SK-N-SH (cell line): ENCODE results near the gene FYB2. TPM values are rescaled to one million over a fixed set of nuclear protein-coding genes. Genes with fewer than 3 reads are reported as not detected.
A peak's percentile ranks its signal among the peaks of the same experiment; 100 is the strongest.

Experiments used
- CTCF ChIA-PET: fragments of 300-600, 350-600 bp; formaldehyde crosslinking; extraction: SDS; loops from one replicate; lab custom pipeline; 2021; lab: Yijun Ruan, JAX
- POLR2A ChIA-PET: fragments of 350-600 bp; sonication (Branson Sonifier 250); formaldehyde crosslinking; extraction: SDS; loops from one replicate; lab custom pipeline; 2020; ENCODE audit warnings: antibody characterized with exemption, inconsistent platforms; lab: Yijun Ruan, JAX
- DNase-seq: peaks from one replicate; pipeline ENCODE4 v3.0.0; 2012
- H2AFZ ChIP-seq: fragments of 200-600 bp; sonication (generic); 2 replicates; pipeline ENCODE4 v1.8.1; 2016; ENCODE audit warnings: antibody characterized with exemption, mild to moderate bottlenecking, low read depth
- H3F3A ChIP-seq: fragments of 200-600 bp; sonication (generic); replicated peaks from 2 replicates; pipeline ENCODE3; 2016; ENCODE audit warnings: antibody characterized with exemption, mild to moderate bottlenecking; ENCODE audit not compliant: insufficient read depth
- H3K27ac ChIP-seq, 2 experiments: fragments of 200-500 bp in 1 of 2; fragments of 200-600 bp in 1 of 2; sonication (Bioruptor generic) in 1 of 2; sonication (generic), shearing (Covaris generic) in 1 of 2; 2 replicates each; pipeline versions ENCODE4 v1.5.1 to v1.6.1; 2014 to 2016; ENCODE audit warnings: low read depth in 2 of 2, inconsistent platforms in 1 of 2, low read length in 1 of 2, mild to moderate bottlenecking in 1 of 2, mixed read lengths in 1 of 2
- H3K27me3 ChIP-seq: fragments of 200-600 bp; sonication (generic), shearing (Covaris generic); 2 replicates; pipeline ENCODE4 v1.6.1; 2016; ENCODE audit warnings: mixed run types; ENCODE audit not compliant: insufficient read depth
- H3K36me3 ChIP-seq, 2 experiments: fragments of 200-500 bp in 1 of 2; fragments of 200-600 bp in 1 of 2; sonication (Bioruptor generic) in 1 of 2; sonication (generic) in 1 of 2; replicated peaks in 1 of 2; 2 replicates each; pipeline versions ENCODE3 to v1.5.1; 2014 to 2016; ENCODE audit warnings: low read length in 1 of 2, mild to moderate bottlenecking in 1 of 2; ENCODE audit not compliant: insufficient read depth in 2 of 2, control insufficient read depth in 1 of 2
- H3K4me1 ChIP-seq, 2 experiments: fragments of 200-500 bp in 1 of 2; fragments of 200-600 bp in 1 of 2; sonication (Bioruptor generic) in 1 of 2; sonication (generic), shearing (Covaris generic) in 1 of 2; 2 replicates each; pipeline versions ENCODE4 v1.5.1 to v1.6.1; 2014 to 2016; ENCODE audit warnings: low read depth in 1 of 2, low read length in 1 of 2, mixed run types in 1 of 2; ENCODE audit not compliant: insufficient read depth in 2 of 2, control insufficient read depth in 1 of 2
- H3K4me2 ChIP-seq: fragments of 200-600 bp; sonication (generic), shearing (Covaris generic); 2 replicates; pipeline ENCODE4 v1.6.1; 2017; ENCODE audit warnings: mixed run types
- H3K4me3 ChIP-seq, 2 experiments: fragments of 200-500 bp in 1 of 2; fragments of 200-600 bp in 1 of 2; sonication (Bioruptor generic) in 1 of 2; sonication (generic), shearing (Covaris generic) in 1 of 2; 2 replicates each; pipeline versions ENCODE4 v1.5.1 to v1.8.1; 2014 to 2016; ENCODE audit warnings: low read depth in 2 of 2, inconsistent platforms in 1 of 2, low read length in 1 of 2, mild to moderate bottlenecking in 1 of 2, mixed read lengths in 1 of 2, moderate library complexity in 1 of 2
- H3K79me2 ChIP-seq: fragments of 200-600 bp; sonication (generic); 2 replicates; pipeline ENCODE4 v1.8.1; 2017; ENCODE audit warnings: mild to moderate bottlenecking; ENCODE audit not compliant: insufficient read depth
- H3K9ac ChIP-seq: fragments of 200-600 bp; sonication (generic); 2 replicates; pipeline ENCODE4 v1.6.1; 2017; ENCODE audit warnings: mixed run types
- H3K9me2 ChIP-seq: fragments of 200-600 bp; sonication (generic); 2 replicates; pipeline ENCODE4 v1.6.1; 2017; ENCODE audit warnings: mixed run types
- H3K9me3 ChIP-seq: fragments of 200-600 bp; sonication (generic); 2 replicates; pipeline ENCODE4 v1.6.1; 2017; ENCODE audit warnings: mixed run types, mild to moderate bottlenecking, moderate library complexity
- H4K20me1 ChIP-seq: fragments of 200-600 bp; sonication (generic); 2 replicates; pipeline ENCODE4 v1.6.1; 2017; ENCODE audit warnings: mild to moderate bottlenecking, mixed run types; ENCODE audit not compliant: insufficient read depth
- CHD2 ChIP-seq: fragments of 150-350 bp; IDR thresholded peaks from 2 replicates; pipeline ENCODE4 v1.6.1; 2018; ENCODE audit warnings: low read length; ENCODE audit not compliant: partially characterized antibody
- CTCF ChIP-seq: fragments of 200-600 bp; sonication (generic); IDR thresholded peaks from 2 replicates; pipeline ENCODE4 v1.6.1; 2017; ENCODE audit warnings: antibody characterized with exemption, mild to moderate bottlenecking, moderate library complexity
- FOSL2 ChIP-seq: IDR thresholded peaks from 2 replicates; pipeline ENCODE4 v1.4.0; 2012; ENCODE audit warnings: low read depth, mild to moderate bottlenecking, moderate library complexity, borderline replicate concordance
- FOXJ3 ChIP-seq: sonication (generic); formaldehyde crosslinking; IDR thresholded peaks from 2 replicates; pipeline ENCODE4 v1.5.1; 2020; ENCODE audit warnings: mild to moderate bottlenecking, missing genetic modification reagents
- GABPA ChIP-seq: IDR thresholded peaks from 2 replicates; pipeline ENCODE4 v1.4.0; 2012; ENCODE audit warnings: low read depth, mild to moderate bottlenecking
- NFIC ChIP-seq: IDR thresholded peaks from 2 replicates; pipeline ENCODE4 v1.4.0; 2012; ENCODE audit warnings: borderline replicate concordance
- NRF1 ChIP-seq: IDR thresholded peaks from 2 replicates; pipeline ENCODE4 v1.6.1; 2012; ENCODE audit warnings: low read depth, mild to moderate bottlenecking, low read length
- PBX3 ChIP-seq: IDR thresholded peaks from 2 replicates; pipeline ENCODE4; 2012
- POLR2AphosphoS5 ChIP-seq: IDR thresholded peaks from 2 replicates; pipeline ENCODE4 v1.6.1; 2012; ENCODE audit warnings: low read depth, low read length
- RAD21 ChIP-seq: IDR thresholded peaks from 2 replicates; pipeline ENCODE4 v1.6.1; 2012; ENCODE audit warnings: mild to moderate bottlenecking, low read length
- RCOR1 ChIP-seq: fragments of 150-350 bp; IDR thresholded peaks from 2 replicates; pipeline ENCODE4 v1.6.1; 2017; ENCODE audit warnings: antibody characterized with exemption, low read length
- RFX5 ChIP-seq: IDR thresholded peaks from 2 replicates; pipeline ENCODE4 v1.6.1; 2012; ENCODE audit warnings: mild to moderate bottlenecking, improper control_type of control experiment, low read length
- RXRA ChIP-seq: IDR thresholded peaks from 2 replicates; pipeline ENCODE4 v1.4.0; 2012; ENCODE audit warnings: low read depth, mild to moderate bottlenecking, borderline replicate concordance
- SIN3A ChIP-seq: IDR thresholded peaks from 2 replicates; pipeline ENCODE4 v1.6.1; 2012; ENCODE audit warnings: low read depth, mild to moderate bottlenecking, low read length, moderate library complexity, borderline replicate concordance
- SMC3 ChIP-seq: IDR thresholded peaks from 2 replicates; pipeline ENCODE4 v1.6.1; 2012; ENCODE audit warnings: low read depth, low read length, improper control_type of control experiment
- TAF1 ChIP-seq: IDR thresholded peaks from 2 replicates; pipeline ENCODE4 v1.6.1; 2012; ENCODE audit warnings: low read depth, mild to moderate bottlenecking, low read length, moderate library complexity, borderline replicate concordance
- TCF12 ChIP-seq: IDR thresholded peaks from 2 replicates; pipeline ENCODE4 v1.4.0; 2012
- WGBS: methylation state at CpG from one replicate; pipeline ENCODE4 v1.1.6; 2017; ENCODE audit warnings: low lambda C conversion rate; 5-methylcytosine and 5-hydroxymethylcytosine counted together
- polyA plus RNA-seq, 3 experiments: library from polyadenylated mRNA; depleted of rRNA; stranded (reverse); fragments of >200 nt; gene quantifications; 2 replicates each; pipeline ENCODE4 v1.2.3, GENCODE V29; 2012
- TF ChIP-seq, protein P1 (sequence below): IDR thresholded peaks from 2 replicates; pipeline ENCODE4 v1.6.1; 2012; ENCODE audit warnings: mild to moderate bottlenecking, low read depth, low read length, moderate library complexity

FYB2 gene
- polyA plus RNA-seq, 1 of the 3 experiments (the other 2 are of a cell fraction): not detected

GRCh38 chr1:56821462-56821797, 2.2 kb upstream of the FYB2 start:
- no peak overlapping the region for H3K9ac ChIP-seq
- 9% methylated on average over 1 of the region's 1 CpG for WGBS
- POLR2A ChIA-PET: no interaction called here
- peaks cover 0 to 25% of the 10 kb centered on the region in 2 experiments; a peak in 2 of 4 replicates for H3K4me1 ChIP-seq
- H3K9me2 ChIP-seq: no peaks in the 10 kb centered on the region
- H3K4me2 ChIP-seq: no peak overlapping the region
- H3F3A ChIP-seq: no peaks in the 10 kb centered on the region
- no peaks in the 10 kb centered on the region for H3K79me2 ChIP-seq
- H3K27ac ChIP-seq: no peak overlapping the region
- peak; percentile 24 for DNase-seq
- H3K4me3 ChIP-seq: no peak overlapping the region
- CTCF ChIA-PET: interaction anchor here (0.5 to 3.3 kb wide), 30 partner anchors 9 to 1541 kb away, joined by 3 to 39 read pairs (median 4); no protein-coding TSS in a partner anchor
- TF ChIP-seq RAD21 (no peak), TAF1 (no peak), RCOR1 (no peak), GABPA (no peak), SIN3A (no peak), TCF12 (no peak), POLR2AphosphoS5 (no peak), CHD2 (no peak), RFX5 (no peak), FOXJ3 (CRISPR knock-in tag) (no peak)
- TF ChIP-seq, protein P1, sequence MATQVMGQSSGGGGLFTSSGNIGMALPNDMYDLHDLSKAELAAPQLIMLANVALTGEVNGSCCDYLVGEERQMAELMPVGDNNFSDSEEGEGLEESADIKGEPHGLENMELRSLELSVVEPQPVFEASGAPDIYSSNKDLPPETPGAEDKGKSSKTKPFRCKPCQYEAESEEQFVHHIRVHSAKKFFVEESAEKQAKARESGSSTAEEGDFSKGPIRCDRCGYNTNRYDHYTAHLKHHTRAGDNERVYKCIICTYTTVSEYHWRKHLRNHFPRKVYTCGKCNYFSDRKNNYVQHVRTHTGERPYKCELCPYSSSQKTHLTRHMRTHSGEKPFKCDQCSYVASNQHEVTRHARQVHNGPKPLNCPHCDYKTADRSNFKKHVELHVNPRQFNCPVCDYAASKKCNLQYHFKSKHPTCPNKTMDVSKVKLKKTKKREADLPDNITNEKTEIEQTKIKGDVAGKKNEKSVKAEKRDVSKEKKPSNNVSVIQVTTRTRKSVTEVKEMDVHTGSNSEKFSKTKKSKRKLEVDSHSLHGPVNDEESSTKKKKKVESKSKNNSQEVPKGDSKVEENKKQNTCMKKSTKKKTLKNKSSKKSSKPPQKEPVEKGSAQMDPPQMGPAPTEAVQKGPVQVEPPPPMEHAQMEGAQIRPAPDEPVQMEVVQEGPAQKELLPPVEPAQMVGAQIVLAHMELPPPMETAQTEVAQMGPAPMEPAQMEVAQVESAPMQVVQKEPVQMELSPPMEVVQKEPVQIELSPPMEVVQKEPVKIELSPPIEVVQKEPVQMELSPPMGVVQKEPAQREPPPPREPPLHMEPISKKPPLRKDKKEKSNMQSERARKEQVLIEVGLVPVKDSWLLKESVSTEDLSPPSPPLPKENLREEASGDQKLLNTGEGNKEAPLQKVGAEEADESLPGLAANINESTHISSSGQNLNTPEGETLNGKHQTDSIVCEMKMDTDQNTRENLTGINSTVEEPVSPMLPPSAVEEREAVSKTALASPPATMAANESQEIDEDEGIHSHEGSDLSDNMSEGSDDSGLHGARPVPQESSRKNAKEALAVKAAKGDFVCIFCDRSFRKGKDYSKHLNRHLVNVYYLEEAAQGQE: no peak
- H4K20me1 ChIP-seq: no peaks in the 10 kb centered on the region
- no peaks in the 10 kb centered on the region for H3K36me3 ChIP-seq
- no peaks in the 10 kb centered on the region for H3K27me3 ChIP-seq
- H2AFZ ChIP-seq: no peak overlapping the region
- no peaks in the 10 kb centered on the region for H3K9me3 ChIP-seq

GRCh38 chr1:56820755-56821461, 1.7 kb upstream of the FYB2 start:
- Histone ChIP-seq H3F3A (no peaks in the 10 kb centered on the region), H3K4me1 (peaks cover 0 to 25% of the 10 kb centered on the region in 2 experiments; a peak in 2 of 4 replicates), H3K79me2 (no peaks in the 10 kb centered on the region), H3K9me3 (no peaks in the 10 kb centered on the region), H3K9ac (no peak overlapping the region), H3K27ac (no peak overlapping the region), H2AFZ (no peak overlapping the region), H4K20me1 (no peaks in the 10 kb centered on the region), H3K9me2 (no peaks in the 10 kb centered on the region), H3K27me3 (no peaks in the 10 kb centered on the region), H3K4me3 (no peak overlapping the region; a peak in 1 of 4 replicates), H3K36me3 (no peaks in the 10 kb centered on the region), H3K4me2 (no peak overlapping the region)
- POLR2A ChIA-PET: no interaction called here
- CTCF ChIA-PET: interaction anchor here (0.5 to 3.3 kb wide), 48 partner anchors 10 to 1694 kb away, joined by 3 to 39 read pairs (median 3); partner anchors contain the start of gene PLPP3
- TF ChIP-seq PBX3 (no peak), RAD21 (peak; percentile 90), FOSL2 (no peak), CTCF (peak; percentile 98), NRF1 (0 out of 2 replicates have a peak, but pooled peaks have one; percentile 4), SMC3 (peak; percentile 73), RXRA (no peak), NFIC (no peak)
- WGBS: 27% methylated on average over 5 of the region's 7 CpGs
- DNase-seq: peak; percentile 81
